ENCODE results near the gene DAZ3.
"Not testable (repeated sequence)": the region's sequence is repeated elsewhere in the genome, so short reads cannot be mapped to it uniquely, and the experiment has no call there.

Gene DAZ3, protein sequence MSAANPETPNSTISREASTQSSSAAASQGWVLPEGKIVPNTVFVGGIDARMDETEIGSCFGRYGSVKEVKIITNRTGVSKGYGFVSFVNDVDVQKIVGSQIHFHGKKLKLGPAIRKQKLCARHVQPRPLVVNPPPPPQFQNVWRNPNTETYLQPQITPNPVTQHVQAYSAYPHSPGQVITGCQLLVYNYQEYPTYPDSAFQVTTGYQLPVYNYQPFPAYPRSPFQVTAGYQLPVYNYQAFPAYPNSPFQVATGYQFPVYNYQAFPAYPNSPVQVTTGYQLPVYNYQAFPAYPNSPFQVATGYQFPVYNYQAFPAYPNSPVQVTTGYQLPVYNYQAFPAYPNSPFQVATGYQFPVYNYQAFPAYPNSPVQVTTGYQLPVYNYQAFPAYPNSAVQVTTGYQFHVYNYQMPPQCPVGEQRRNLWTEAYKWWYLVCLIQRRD

DNA sequence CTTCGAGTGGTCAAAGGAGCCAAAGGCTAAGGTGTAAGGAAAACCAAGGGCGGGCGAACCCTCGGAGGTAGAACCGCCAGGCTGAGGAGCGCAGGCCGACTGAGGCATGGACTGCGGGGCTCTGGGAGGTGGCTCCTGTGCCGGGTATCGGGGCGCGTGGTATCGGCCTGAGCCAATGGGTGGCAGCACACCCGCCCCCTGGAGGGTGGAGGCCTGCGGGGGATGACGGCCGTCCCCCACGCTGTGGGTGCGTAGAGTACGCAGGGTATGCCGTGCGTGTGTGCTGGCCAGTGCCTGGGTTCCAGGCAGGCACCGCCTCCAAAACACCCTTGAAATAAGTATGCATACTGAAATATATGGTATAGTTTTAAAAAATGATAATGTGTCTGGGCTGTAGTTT is at the start of gene DAZ3:
Gene DAZ3 (minus strand): TSS at position 101 of the 400 bp plus-strand sequence. CDS start 208 bp downstream, outside the sequence.
- H3K27me3 Mint-ChIP-seq, H3K27ac Mint-ChIP-seq, H3K4me3 Mint-ChIP-seq, H3K36me3 Mint-ChIP-seq, H3K9me3 Mint-ChIP-seq, ATAC-seq, H3K4me1 Mint-ChIP-seq: not testable (repeated sequence)

- not testable (repeated sequence) for H3K27ac Mint-ChIP-seq, ATAC-seq, H3K27me3 Mint-ChIP-seq, H3K36me3 Mint-ChIP-seq, H3K4me3 Mint-ChIP-seq, H3K9me3 Mint-ChIP-seq, H3K4me1 Mint-ChIP-seq
Observed at GRCh38 chrY:24833619-24834018, 20.4 kb upstream of the DAZ3 start, which contains the start of gene DAZ4. Gene DAZ4, plus strand, starts transcription at chrY:24833919. Its CDS starts 208 bp downstream, at chrY:24834127.

DNA sequence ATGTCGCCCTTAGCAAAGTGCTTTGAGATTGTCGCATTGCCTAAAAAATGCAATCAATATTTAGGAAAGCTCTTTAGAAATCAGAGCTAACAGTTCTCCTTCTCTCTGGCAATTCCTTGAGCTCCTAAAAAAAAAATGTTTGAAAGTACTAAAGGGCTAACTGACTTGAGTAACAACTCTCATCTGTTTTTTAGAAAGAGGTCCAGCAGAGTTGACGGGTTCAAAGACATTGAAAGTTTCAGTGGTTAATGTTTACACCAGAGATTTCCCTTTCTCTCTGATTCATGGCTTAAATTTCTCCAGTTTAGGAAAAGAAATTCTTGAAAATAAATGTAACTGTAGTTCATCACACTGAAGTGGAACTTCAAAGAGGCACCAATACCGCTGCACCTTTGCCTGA is 11.9 kb upstream of the DAZ3 start:
- H3K27me3 Mint-ChIP-seq, H3K27ac Mint-ChIP-seq, ATAC-seq, H3K4me1 Mint-ChIP-seq, H3K9me3 Mint-ChIP-seq, H3K4me3 Mint-ChIP-seq, H3K36me3 Mint-ChIP-seq: not testable (repeated sequence)

GRCh38 chrY:24824184-24824879 is 11.1 kb upstream of the DAZ3 start:
- H3K4me1 Mint-ChIP-seq, ATAC-seq, H3K9me3 Mint-ChIP-seq, H3K27ac Mint-ChIP-seq, H3K36me3 Mint-ChIP-seq, H3K4me3 Mint-ChIP-seq, H3K27me3 Mint-ChIP-seq: not testable (repeated sequence)

DNA sequence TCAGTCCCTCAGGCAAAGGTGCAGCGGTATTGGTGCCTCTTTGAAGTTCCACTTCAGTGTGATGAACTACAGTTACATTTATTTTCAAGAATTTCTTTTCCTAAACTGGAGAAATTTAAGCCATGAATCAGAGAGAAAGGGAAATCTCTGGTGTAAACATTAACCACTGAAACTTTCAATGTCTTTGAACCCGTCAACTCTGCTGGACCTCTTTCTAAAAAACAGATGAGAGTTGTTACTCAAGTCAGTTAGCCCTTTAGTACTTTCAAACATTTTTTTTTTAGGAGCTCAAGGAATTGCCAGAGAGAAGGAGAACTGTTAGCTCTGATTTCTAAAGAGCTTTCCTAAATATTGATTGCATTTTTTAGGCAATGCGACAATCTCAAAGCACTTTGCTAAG is 8.6 kb upstream of the DAZ3 start:
- not testable (repeated sequence) for H3K9me3 Mint-ChIP-seq, ATAC-seq, H3K36me3 Mint-ChIP-seq, H3K27me3 Mint-ChIP-seq, H3K4me3 Mint-ChIP-seq, H3K27ac Mint-ChIP-seq, H3K4me1 Mint-ChIP-seq
